OCI-LY1 (cell line): ENCODE data around the gene GAMT.

Experiments used
- H2AFZ ChIP-seq: fragments of 200-600 bp; sonication (generic), shearing (Covaris generic); 2 replicates; pipeline ENCODE4 v1.6.0; 2014; ENCODE audit warnings: antibody characterized with exemption, mild to moderate bottlenecking, low read length
- H3F3A ChIP-seq: fragments of 200-600 bp; sonication (generic), shearing (Covaris generic); 2 replicates; pipeline ENCODE4 v1.6.0; 2014; ENCODE audit warnings: mild to moderate bottlenecking, antibody characterized with exemption, low read length, moderate library complexity; ENCODE audit not compliant: insufficient read depth
- H3K27ac ChIP-seq: fragments of 200-600 bp; sonication (generic); 2 replicates; pipeline ENCODE4 v1.5.1; 2014; ENCODE audit warnings: low read length, mixed run types, mild to moderate bottlenecking, low read depth; ENCODE audit not compliant: poor library complexity, severe bottlenecking
- H3K27me3 ChIP-seq: fragments of 200-600 bp; sonication (generic); 2 replicates; pipeline ENCODE4 v1.6.0; 2014; ENCODE audit warnings: antibody characterized with exemption, mild to moderate bottlenecking, low read length, moderate library complexity; ENCODE audit not compliant: insufficient read depth
- H3K36me3 ChIP-seq: fragments of 200-600 bp; sonication (generic); 2 replicates; pipeline ENCODE4 v1.6.1; 2014; ENCODE audit warnings: mild to moderate bottlenecking, antibody characterized with exemption, low read length, moderate library complexity, mixed read lengths; ENCODE audit not compliant: insufficient read depth
- H3K4me1 ChIP-seq: fragments of 200-600 bp; sonication (generic); 2 replicates; pipeline ENCODE4 v1.5.1; 2014; ENCODE audit warnings: mild to moderate bottlenecking, low read length, moderate library complexity; ENCODE audit not compliant: insufficient read depth, severe bottlenecking
- H3K4me2 ChIP-seq: fragments of 200-600 bp; sonication (generic), shearing (Covaris generic); 2 replicates; pipeline ENCODE4 v1.6.1; 2014; ENCODE audit warnings: low read length
- H3K4me3 ChIP-seq: fragments of 200-600 bp; sonication (generic); 2 replicates; pipeline ENCODE4 v1.5.1; 2014; ENCODE audit warnings: low read length, low read depth, mild to moderate bottlenecking, mixed read lengths; ENCODE audit not compliant: poor library complexity, severe bottlenecking
- H3K79me2 ChIP-seq: fragments of 200-600 bp; shearing (Covaris generic); 2 replicates; pipeline ENCODE4 v1.6.1; 2016; ENCODE audit warnings: mixed run types, low read length, mixed read lengths; ENCODE audit not compliant: insufficient read depth
- H3K9ac ChIP-seq: fragments of 200-600 bp; sonication (generic), shearing (Covaris generic); 2 replicates; pipeline ENCODE4 v1.6.1; 2014; ENCODE audit warnings: mild to moderate bottlenecking, low read length, mixed read lengths
- H3K9me2 ChIP-seq: fragments of 200-600 bp; sonication (generic), shearing (Covaris generic); 2 replicates; pipeline ENCODE4 v1.6.1; 2014; ENCODE audit warnings: low read depth, mild to moderate bottlenecking, low read length, mixed read lengths
- H3K9me3 ChIP-seq: fragments of 200-600 bp; shearing (Covaris generic); 2 replicates; pipeline ENCODE4 v1.6.1; 2014; ENCODE audit warnings: low read length, mixed read lengths
- H4K20me1 ChIP-seq: fragments of 200-600 bp; sonication (generic), shearing (Covaris generic); 2 replicates; pipeline ENCODE4 v1.6.0; 2016; ENCODE audit warnings: mild to moderate bottlenecking, low read length; ENCODE audit not compliant: insufficient read depth
- CTCF ChIP-seq: fragments of 200-600 bp; sonication (generic), shearing (Covaris generic); IDR thresholded peaks from 2 replicates; pipeline ENCODE4 v1.5.1; 2017; ENCODE audit warnings: mild to moderate bottlenecking, antibody characterized with exemption, low read length, moderate library complexity, mixed read lengths
- EZH2 ChIP-seq: fragments of 200-600 bp; sonication (generic), shearing (Covaris generic); IDR thresholded peaks from 2 replicates; pipeline ENCODE4 v1.8.0; 2017; ENCODE audit warnings: borderline replicate concordance, mixed run types, mild to moderate bottlenecking, antibody characterized with exemption, low read length, moderate library complexity, mixed read lengths

Gene GAMT

GRCh38 chr19:1410789-1411188 is 9.4 kb upstream of the GAMT start:
- peaks cover 48% of the 10 kb centered on the region for H3K4me1 ChIP-seq
- TF ChIP-seq CTCF, result no peak
- no peak for TF ChIP-seq EZH2
- no peaks in the 10 kb centered on the region for H4K20me1 ChIP-seq
- no peaks in the 10 kb centered on the region for H3K27me3 ChIP-seq
- peaks cover 56% of the 10 kb centered on the region for H3K36me3 ChIP-seq
- H3K9me3 ChIP-seq, result no peaks in the 10 kb centered on the region
- H2AFZ ChIP-seq, result no peak overlapping the region
- peak overlapping the region; percentile 100; the same call in 1 of the 2 replicates for H3K9ac ChIP-seq
- H3K9me2 ChIP-seq, result no peaks in the 10 kb centered on the region
- H3K27ac ChIP-seq, result no peak overlapping the region
- peaks cover 80% of the 10 kb centered on the region for H3K79me2 ChIP-seq
- no peaks in the 10 kb centered on the region for H3F3A ChIP-seq
- peak overlapping the region; percentile 100 for H3K4me3 ChIP-seq
- peak overlapping the region; percentile 91 for H3K4me2 ChIP-seq

- H3K79me2 ChIP-seq, result peaks cover 75% of the 10 kb centered on the region
- no peaks in the 10 kb centered on the region for H3F3A ChIP-seq
- no peak overlapping the region for H3K27ac ChIP-seq
- no peaks in the 10 kb centered on the region for H3K9me2 ChIP-seq
- peak overlapping the region; percentile 100; the same call in 1 of the 2 replicates for H3K9ac ChIP-seq
- peaks cover 54% of the 10 kb centered on the region for H3K36me3 ChIP-seq
- H3K4me3 ChIP-seq, result peak overlapping the region; percentile 100
- H3K27me3 ChIP-seq, result no peaks in the 10 kb centered on the region
- no peaks in the 10 kb centered on the region for H3K9me3 ChIP-seq
- no peak overlapping the region for H2AFZ ChIP-seq
- no peaks in the 10 kb centered on the region for H4K20me1 ChIP-seq
- peak overlapping the region; percentile 91 for H3K4me2 ChIP-seq
- no peak for TF ChIP-seq EZH2
- no peak for TF ChIP-seq CTCF
- peaks cover 45% of the 10 kb centered on the region for H3K4me1 ChIP-seq
These were observed 8.9 kb upstream of the GAMT start for GRCh38 chr19:1410136-1410786.

GRCh38 chr19:1409204-1410005 is 8.1 kb upstream of the GAMT start:
- H3K4me1 ChIP-seq, result peaks cover 40% of the 10 kb centered on the region

More at GRCh38 chr19:1409204-1410005, 8.1 kb upstream of the GAMT start:
- TF ChIP-seq EZH2 (no peak), CTCF (no peak)
- no peaks in the 10 kb centered on the region for H3K27me3 ChIP-seq
- peak overlapping the region; percentile 91 for H3K4me2 ChIP-seq
- H3K79me2 ChIP-seq, result peaks cover 66% of the 10 kb centered on the region
- no peaks in the 10 kb centered on the region for H4K20me1 ChIP-seq
- no peaks in the 10 kb centered on the region for H3K9me2 ChIP-seq
- peak overlapping the region; percentile 100 for H3K4me3 ChIP-seq
- H3K9me3 ChIP-seq, result no peaks in the 10 kb centered on the region
- peaks cover 54% of the 10 kb centered on the region for H3K36me3 ChIP-seq
- H3F3A ChIP-seq, result no peaks in the 10 kb centered on the region
- H2AFZ ChIP-seq, result no peak overlapping the region
- H3K27ac ChIP-seq, result no peak overlapping the region
- H3K9ac ChIP-seq, result peak overlapping the region; percentile 100
